Ammon's horn (tissue), 1 donor: Measurements from ENCODE around the gene LOXHD1.
A peak's percentile ranks its signal among the peaks of the same experiment; 100 is the strongest.

Source experiments
- DNase-seq: peaks from one replicate; pipeline ENCODE4 v3.0.0-alpha.2; 2016; ENCODE audit warnings: low spot score

The LOXHD1 gene

GRCh38 chr18:46629361-46629760, 27.7 kb downstream of the LOXHD1 start:
- no peak for DNase-seq

- no peak for DNase-seq
Measured at GRCh38 chr18:46628206-46628605, 28.8 kb downstream of the LOXHD1 start.

GRCh38 chr18:46627136-46627535, 29.9 kb downstream of the LOXHD1 start:
- no peak for DNase-seq

GRCh38 chr18:46625069-46625468, 32.0 kb downstream of the LOXHD1 start:
- no peak for DNase-seq

- peak; percentile 40 for DNase-seq
Measured at GRCh38 chr18:46624127-46624526, 32.9 kb downstream of the LOXHD1 start.

- DNase-seq = peak; percentile 72
Measured at GRCh38 chr18:46623541-46623940, 33.5 kb downstream of the LOXHD1 start.

- peak; percentile 22 for DNase-seq
Measured at GRCh38 chr18:46622999-46623398, 34.0 kb downstream of the LOXHD1 start.

GRCh38 chr18:46622451-46622850, 34.6 kb downstream of the LOXHD1 start:
- no peak for DNase-seq

- no peak for DNase-seq
Measured at GRCh38 chr18:46621871-46622270, 35.1 kb downstream of the LOXHD1 start.

- no peak for DNase-seq
Measured at GRCh38 chr18:46621111-46621766, 35.8 kb downstream of the LOXHD1 start.

- no peak for DNase-seq
Measured at GRCh38 chr18:46619559-46619958, 37.5 kb downstream of the LOXHD1 start.

- DNase-seq = no peak
Measured at GRCh38 chr18:46615720-46616119, 41.3 kb downstream of the LOXHD1 start.

GRCh38 chr18:46609048-46609447, 48.0 kb downstream of the LOXHD1 start:
- DNase-seq = no peak

- no peak for DNase-seq
Measured at GRCh38 chr18:46607926-46608325, 49.1 kb downstream of the LOXHD1 start.

GRCh38 chr18:46601141-46601805, 55.7 kb downstream of the LOXHD1 start:
- DNase-seq = no peak

- DNase-seq = no peak
Measured at GRCh38 chr18:46596119-46596518, 60.9 kb downstream of the LOXHD1 start.

- DNase-seq = no peak
Measured at GRCh38 chr18:46591783-46592391, 65.1 kb downstream of the LOXHD1 start.

- no peak for DNase-seq
Measured at GRCh38 chr18:46590103-46590502, 66.9 kb downstream of the LOXHD1 start.

GRCh38 chr18:46588971-46589660, 67.9 kb downstream of the LOXHD1 start:
- no peak for DNase-seq

GRCh38 chr18:46587600-46587999, 69.4 kb downstream of the LOXHD1 start:
- DNase-seq = no peak

- DNase-seq = no peak
Measured at GRCh38 chr18:46583711-46584110, 73.3 kb downstream of the LOXHD1 start.

GRCh38 chr18:46581648-46582047, 75.4 kb downstream of the LOXHD1 start:
- no peak for DNase-seq

GRCh38 chr18:46578987-46579386, 78.0 kb downstream of the LOXHD1 start:
- DNase-seq = no peak
